GM04504 (cell line): ENCODE results near the gene ATXN2.

Experiments used
- DNase-seq: peaks from one replicate; pipeline ENCODE4 v3.0.0-alpha.2; 2012; ENCODE audit warnings: low read depth

ATXN2 gene

GRCh38 chr12:111436266-111436665, 162.8 kb downstream of the ATXN2 start:
- DNase-seq, result no peak

GRCh38 chr12:111435661-111436201, 163.4 kb downstream of the ATXN2 start:
- no peak for DNase-seq

DNA sequence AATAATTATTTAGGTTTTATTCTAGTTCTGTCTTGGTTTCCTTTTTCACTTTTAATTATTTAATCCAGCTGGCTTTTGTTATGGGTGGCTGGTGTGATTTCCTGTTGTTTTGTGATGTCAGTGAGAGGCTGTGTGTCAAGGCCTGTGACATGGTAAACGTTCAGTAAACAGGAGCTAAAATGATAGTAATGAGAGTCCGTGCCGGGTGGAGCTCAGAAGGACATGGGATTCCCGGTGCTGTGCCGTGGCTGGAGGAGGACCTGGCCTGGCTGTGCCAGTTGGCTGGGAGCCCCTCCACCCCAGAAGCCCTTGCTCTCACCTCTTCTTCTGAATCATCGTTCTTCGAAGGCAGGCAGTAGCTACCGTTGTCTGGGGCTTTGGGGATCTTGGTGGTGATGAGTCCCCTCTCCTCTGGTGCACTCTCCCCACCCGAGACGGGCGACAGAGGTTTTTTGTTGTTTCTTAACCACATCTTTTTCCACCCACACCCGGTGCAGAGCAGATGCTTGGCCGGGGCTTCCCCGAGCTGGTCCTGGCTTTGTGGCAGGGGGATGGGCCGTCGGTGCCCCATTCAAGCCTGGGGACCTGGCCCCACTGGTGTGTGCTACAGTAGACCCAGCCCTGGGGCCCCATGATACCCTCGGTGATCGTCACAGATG, 164.3 kb downstream of the ATXN2 start:
- DNase-seq, result no peak

GRCh38 chr12:111434049-111434448, 165.1 kb downstream of the ATXN2 start:
- DNase-seq, result no peak

DNA sequence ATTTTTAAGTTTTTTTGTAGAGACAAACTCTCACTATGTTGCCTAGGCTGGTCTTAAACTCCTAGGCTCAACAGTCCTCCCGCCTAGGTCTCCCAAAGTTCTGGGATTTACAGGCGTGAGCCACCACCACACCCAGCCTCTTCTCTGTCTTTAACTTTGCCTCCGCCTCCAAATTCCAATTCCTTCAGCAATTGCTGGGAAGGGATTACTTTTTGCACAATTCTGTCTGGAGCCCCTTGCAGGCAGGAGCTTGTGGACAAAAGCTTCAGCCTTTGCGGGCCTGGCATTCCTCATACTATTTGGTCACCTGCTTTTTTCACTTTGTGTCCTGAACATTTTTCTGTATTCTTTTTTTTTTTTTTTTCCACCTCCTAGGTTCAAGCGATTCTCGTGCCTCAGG, 167.3 kb downstream of the ATXN2 start:
- DNase-seq, result no peak

DNA sequence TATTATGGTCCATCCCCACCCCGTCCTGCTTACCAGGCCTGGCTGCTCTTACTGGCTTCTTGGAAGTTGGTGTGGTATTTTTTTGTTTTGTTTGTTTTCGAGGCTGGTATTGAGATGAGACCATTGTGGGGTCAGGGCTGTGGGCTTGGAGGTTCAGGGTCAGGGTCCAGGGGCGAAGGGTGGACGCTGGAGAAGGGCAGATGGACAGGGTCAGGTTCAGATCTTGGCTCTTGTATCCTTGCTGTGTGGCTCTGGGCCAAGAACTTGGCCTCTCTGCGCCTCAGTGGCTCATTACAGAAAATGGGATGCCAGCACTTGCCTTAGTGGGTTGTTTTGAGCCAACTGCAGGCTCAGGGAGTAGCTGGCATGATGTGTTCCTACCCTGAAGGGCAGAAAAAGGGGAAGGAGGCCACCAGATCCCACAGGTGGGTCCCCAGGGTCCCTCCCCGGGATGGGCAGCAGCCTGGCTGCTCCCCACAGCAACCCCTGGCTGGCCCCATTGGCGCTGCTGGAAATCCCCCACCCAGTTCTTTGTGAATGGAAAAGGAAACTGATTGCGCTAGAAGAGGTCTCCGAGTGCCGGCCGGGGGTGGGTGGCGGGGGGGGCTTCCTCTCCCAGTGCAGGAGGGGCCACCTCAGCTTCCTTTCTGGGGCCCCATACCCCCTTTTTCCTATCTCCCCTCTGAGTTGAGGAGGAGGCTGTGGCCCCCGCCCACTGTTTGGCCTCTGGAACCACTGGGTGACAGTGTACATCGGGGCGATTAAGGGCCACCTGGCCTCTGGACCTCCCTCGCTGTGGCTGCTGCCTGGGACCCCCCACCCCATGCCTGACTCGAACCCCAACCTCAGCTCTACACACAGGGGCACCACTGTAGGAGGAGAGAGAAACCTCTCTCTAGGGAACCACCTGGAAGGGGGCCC, 168.4 kb downstream of the ATXN2 start:
- DNase-seq, result no peak

DNA sequence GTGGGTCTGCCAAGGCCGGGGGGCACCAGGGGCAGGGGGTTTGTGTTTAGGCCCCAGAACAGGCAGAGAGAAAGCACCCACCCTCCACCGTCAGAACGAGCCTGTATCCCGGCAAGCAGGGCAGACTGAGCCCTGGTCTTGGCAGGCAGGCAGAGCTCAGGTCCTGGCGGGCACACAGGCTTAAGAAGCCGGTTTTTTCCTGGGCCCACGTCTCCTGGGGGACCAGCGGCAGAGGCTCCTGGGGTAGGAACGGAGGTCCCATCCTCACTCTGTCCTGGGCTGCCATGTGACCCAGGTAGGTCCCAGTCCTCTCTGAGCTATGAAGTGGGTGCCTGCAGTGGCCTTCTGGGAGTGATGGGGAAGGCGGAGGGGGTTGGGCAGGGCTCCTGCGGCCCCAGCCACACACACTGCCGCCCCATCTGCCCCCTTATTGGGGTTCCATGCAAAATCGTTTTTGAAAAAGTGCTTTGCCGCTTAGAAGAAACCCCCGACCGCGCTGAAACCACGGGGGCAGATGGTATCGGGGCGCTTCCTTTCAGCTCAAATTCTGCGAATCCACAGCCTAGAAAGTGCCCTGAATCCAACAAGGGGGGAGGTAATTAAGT, 169.2 kb downstream of the ATXN2 start:
- DNase-seq, result no peak

DNA sequence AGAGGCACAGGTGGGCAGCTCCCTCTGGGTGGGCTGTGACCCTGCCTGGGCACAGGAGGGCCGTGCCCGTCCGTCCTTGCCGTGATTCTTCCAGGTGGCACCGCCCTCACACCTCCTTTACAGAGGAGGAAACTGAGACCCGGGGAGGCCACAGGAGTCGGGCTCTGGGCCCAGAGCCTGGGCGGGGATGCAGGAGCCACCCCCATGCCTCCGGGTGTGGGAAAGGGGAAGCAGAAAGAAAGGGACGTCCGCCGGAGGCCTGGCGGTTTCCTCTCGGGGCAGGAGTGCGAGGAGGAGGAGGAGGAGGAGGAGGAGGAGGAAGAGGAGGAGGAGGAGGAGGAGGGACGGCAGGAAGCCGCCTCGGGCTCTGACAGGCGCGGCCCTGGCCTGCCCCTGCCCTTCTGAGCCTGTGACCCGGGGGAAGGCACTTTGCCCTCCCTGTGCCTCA, 170.4 kb downstream of the ATXN2 start:
- no peak for DNase-seq

DNA sequence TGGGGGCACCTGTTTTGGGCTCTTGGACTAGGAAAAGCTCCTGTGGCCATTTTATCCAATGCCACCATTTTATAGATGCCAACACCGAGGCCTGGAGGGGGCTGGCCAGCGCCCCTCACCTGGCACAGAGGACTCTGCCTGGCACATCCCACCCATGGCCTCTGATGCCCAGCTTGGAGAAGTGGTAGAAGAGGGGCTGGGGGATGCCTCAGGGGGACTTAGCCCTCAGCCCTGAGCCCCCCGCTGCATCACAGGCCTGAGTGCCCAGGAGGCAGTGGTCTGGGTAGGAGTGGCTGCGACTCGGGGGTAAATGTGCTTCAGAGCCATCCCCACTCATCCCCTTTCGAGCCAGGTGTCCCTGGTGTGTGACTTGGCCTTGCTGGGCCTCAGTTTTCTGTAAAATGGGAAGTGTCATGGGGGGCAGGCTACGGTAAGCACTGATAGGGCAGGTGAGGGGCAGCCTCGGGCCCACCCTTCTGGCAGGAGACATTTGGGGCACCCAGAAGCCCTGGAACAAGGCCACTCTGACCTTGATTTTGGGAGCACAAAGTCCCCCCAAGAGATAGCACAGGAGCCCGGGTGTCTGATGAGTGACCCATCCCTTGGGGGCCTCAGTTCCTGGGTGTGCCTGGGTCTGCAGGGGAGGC, 170.9 kb downstream of the ATXN2 start:
- DNase-seq, result no peak

GRCh38 chr12:111427417-111428074, 171.6 kb downstream of the ATXN2 start:
- no peak for DNase-seq

DNA sequence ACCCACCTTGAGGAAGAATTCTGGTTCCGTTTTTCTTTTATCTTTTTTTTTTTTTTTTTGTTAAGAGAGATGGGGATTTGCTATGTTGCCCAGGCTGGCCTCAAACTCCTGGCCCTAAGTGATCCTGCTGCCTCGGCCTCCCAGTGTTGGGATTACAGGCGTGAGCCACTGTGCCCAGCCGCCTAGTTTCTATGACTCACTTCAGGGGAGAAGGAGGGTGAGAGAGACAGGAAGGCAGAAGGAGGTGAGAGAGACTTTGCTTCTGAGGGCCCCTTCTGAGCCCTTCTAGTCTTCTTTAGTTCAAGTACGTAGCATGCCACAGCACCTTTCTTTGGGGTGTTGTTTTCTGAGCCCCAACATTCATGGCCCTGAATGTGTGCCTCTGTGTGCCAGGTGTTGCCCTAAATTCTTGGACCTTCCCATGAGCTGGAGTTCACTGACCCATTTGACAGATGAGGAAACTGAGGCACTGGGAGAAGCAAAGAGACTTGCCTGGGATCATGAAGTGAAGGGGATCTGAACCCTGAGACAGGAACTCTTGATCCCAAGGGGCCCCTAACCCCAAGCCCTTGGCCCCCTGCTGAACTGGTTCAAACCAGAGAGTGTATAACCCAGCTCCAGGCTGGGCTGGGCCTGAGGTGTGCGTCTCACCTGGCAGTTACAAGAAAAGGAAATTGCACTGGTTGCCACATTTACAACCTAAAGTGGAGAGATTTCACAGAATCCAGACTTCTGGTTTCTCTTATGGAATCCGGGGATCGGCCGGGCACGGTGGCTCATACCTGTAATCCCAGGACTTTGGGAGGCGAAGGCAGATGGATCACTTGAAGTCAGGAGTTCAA, 172.6 kb downstream of the ATXN2 start:
- no peak for DNase-seq

- no peak for DNase-seq
These were observed 173.5 kb downstream of the ATXN2 start for GRCh38 chr12:111425655-111426054.

DNA sequence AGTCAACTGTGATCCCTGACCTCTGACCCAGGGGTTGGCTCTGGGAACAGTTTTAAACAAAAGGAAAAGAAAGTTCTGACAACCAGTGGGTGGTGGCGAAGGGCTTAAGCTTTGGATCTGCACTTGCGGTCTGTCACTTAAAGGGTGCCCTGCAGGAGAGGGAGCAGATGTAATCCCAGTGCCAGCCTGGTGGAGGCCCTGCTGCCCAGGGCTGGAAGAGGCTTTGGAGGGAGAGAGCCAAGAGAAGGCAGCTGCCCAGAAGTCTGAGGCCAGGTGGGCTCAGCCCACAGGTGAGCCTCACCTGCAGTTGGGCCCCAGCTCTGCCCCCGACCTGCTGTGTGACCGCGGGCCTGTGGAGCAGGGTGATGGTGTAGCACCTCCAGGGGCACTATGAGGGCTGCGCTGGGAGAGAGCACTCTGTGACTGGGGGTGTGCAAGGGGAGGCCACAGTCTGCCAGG, 174.3 kb downstream of the ATXN2 start:
- no peak for DNase-seq

DNA sequence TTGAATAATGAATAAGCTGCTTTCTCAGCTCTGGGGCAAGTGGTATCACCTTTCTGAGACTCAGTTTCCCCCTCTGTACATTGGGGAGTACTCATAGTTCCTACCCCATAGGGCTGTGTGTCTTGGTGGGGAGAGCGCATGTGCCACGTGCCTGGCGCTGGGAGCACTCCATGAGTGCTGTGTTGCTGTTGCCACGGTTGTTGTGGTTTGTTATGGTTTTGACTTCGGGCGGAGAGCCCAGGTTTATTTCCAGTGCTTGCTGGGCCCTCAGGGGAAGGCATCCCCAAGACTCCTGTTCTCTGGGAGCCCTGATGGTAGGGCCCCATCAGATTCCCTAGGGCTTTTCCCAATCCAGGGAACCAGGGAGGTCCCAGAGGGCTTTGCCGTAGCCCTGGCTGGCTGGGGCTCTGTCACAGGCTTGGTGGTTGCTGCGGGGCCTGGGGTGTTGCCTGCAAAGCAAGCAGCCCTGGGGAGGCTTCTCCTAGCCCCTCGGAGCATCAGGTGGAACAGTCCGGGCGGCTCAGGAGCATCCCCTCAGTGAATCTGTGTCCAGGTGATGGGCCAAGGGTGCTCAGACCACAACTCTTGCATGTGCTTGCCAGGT, 174.8 kb downstream of the ATXN2 start:
- no peak for DNase-seq

DNA sequence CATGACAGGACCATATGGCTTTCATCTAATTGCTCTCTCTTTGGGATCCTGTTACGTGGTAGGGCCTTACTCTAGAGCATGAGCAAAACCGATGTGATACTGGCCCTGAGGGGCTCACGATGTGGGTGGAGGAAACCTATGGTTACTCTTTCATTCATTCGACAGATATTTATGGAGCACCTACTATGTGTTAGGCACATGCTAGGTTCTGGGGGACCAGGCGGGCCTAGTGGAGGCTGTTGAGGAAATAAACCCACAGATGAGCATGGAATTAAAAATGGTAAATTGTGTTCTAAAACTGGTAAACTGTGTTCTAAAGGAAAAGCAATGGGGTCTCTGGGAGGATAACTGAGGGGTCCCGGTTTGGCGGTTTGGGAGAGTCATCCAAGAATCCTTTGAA, 178.6 kb downstream of the ATXN2 start:
- DNase-seq, result no peak

DNA sequence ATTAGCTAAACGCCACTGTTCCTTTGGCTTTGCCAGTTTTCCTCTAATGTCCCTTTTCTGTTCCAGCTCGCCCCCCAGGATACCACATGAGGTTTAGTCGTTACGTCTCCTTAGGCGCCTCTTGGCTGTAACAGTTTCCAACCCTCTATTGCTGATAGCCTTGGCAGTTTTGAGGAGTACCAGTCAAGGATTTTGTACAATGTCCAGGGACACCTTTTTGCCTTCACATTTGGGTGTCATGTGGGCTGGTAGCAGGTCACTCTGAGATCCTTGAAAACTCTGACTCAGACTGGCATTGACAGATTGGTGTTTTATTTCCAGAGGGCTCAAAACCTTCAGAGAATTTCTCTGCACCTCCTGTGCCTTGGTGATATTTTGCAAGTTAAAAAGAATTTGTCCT, 179.3 kb downstream of the ATXN2 start:
- DNase-seq, result no peak

- DNase-seq, result no peak
These were observed 180.6 kb downstream of the ATXN2 start for GRCh38 chr12:111418594-111418880.

DNA sequence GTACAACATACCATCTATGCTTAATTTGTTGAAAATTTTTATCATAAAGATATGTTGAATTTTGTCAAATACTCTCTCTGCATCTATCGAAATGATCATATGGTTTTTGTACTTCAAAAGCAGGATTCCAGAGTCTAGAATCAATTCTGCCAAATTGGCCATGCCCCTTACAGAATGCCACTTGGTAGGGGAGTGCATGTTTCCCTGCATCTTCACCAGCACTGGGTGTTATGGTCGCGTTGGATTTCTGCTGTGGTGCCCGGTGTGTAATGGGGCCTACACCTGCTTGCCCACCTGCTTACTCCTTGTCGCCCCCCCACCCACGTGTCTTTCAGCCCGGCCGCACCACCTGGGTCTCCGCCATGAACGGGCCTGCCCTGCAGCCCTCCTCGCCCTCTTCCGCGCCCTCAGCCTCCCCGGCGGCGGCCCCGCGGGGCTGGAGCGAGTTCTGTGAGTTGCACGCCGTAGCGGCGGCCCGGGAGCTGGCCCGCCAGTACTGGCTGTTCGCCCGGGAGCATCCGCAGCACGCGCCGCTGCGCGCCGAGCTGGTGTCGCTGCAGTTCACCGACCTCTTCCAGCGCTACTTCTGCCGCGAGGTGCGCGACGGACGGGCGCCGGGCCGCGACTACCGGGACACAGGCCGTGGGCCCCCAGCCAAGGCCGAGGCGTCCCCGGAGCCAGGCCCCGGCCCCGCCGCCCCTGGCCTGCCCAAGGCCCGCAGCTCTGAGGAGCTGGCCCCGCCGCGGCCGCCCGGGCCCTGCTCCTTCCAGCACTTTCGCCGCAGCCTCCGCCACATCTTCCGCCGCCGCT, 181.1 kb downstream of the ATXN2 start:
- DNase-seq, result no peak

DNA sequence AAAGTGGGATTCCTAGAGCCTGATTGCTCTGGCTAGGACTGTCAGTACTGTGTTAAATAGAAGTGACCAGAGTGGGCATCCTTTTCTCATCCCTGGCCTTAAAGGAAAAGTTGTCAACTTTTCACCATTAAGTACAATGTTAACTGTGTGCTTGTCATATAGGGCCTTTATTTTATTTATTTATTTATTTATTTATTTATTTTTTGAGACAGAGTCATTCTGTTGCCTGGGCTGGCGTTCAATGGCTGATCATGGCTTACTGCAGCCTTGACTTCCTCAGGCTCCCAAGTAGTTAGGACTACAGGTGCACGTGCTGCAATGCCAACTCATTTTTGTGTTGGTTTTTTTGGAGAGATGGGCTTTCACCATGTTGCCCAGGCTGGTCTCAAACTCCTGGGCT, 181.8 kb downstream of the ATXN2 start:
- DNase-seq, result no peak
